ENCODE results near the gene CTSH. TPM values are rescaled to one million over a fixed set of nuclear protein-coding genes. Genes with fewer than 3 reads are reported as not detected.
A peak's percentile ranks its signal among the peaks of the same experiment; 100 is the strongest.

CTSH gene
- total and polyA plus RNA-seq, 2 experiments from 2014 or later = 19.7 to 19.9 TPM

DNA sequence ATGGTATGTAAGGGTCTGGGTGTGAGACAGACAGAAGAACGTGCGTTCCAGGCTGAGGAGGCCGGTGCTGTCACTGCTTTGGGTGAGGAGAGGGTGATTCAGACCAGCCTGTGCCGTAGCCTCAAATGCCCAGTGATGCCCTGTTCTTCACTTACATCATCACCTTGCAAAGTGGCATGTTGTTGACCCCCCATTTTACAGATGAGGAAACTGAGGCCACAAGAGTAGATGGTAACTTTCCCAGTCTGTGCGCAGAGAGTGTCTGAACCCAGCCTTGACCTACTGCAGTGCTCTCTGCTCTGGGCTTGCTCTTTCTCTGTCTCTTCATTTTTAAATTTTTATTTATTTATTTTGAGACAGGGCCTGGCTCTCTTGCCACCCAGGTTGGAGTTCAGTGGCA, 1.6 kb upstream of the CTSH start:
- H3K27ac Mint-ChIP-seq = no peak overlapping the region
- peaks cover 25% of the 10 kb centered on the region for H3K27me3 Mint-ChIP-seq (ENCODE audit: insufficient read depth, low read depth, poor library complexity)
- H4K20me1 ChIP-seq (replicated peaks; ENCODE audit: insufficient read depth) = no peaks in the 10 kb centered on the region
- no peaks in the 10 kb centered on the region for H3F3A ChIP-seq (replicated peaks; ENCODE audit: low read depth)
- H3K4me2 ChIP-seq = no peak overlapping the region
- no peaks in the 10 kb centered on the region for H3K4me1 ChIP-seq (ENCODE audit: insufficient read depth)
- H3K9me3 Mint-ChIP-seq = no peaks in the 10 kb centered on the region; the same call in 2 of the 3 replicates
- TF ChIP-seq, protein P1, sequence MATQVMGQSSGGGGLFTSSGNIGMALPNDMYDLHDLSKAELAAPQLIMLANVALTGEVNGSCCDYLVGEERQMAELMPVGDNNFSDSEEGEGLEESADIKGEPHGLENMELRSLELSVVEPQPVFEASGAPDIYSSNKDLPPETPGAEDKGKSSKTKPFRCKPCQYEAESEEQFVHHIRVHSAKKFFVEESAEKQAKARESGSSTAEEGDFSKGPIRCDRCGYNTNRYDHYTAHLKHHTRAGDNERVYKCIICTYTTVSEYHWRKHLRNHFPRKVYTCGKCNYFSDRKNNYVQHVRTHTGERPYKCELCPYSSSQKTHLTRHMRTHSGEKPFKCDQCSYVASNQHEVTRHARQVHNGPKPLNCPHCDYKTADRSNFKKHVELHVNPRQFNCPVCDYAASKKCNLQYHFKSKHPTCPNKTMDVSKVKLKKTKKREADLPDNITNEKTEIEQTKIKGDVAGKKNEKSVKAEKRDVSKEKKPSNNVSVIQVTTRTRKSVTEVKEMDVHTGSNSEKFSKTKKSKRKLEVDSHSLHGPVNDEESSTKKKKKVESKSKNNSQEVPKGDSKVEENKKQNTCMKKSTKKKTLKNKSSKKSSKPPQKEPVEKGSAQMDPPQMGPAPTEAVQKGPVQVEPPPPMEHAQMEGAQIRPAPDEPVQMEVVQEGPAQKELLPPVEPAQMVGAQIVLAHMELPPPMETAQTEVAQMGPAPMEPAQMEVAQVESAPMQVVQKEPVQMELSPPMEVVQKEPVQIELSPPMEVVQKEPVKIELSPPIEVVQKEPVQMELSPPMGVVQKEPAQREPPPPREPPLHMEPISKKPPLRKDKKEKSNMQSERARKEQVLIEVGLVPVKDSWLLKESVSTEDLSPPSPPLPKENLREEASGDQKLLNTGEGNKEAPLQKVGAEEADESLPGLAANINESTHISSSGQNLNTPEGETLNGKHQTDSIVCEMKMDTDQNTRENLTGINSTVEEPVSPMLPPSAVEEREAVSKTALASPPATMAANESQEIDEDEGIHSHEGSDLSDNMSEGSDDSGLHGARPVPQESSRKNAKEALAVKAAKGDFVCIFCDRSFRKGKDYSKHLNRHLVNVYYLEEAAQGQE (IDR thresholded peaks at IDR 0.05; ENCODE audit: unreplicated experiment) = no peak
- no peak for TF ChIP-seq EZH2 (IDR thresholded peaks at IDR 0.05; ENCODE audit: low read depth, unreplicated experiment)
- TF ChIP-seq CREB1 (CRISPR knock-in tag; IDR thresholded peaks at IDR 0.05; ENCODE audit: low read depth) = no peak
- TF ChIP-seq NANOG (IDR thresholded peaks at IDR 0.05; ENCODE audit: borderline replicate concordance) = no peak
- TF ChIP-seq JUNB (IDR thresholded peaks at IDR 0.05; ENCODE audit: unreplicated experiment) = no peak
- TF ChIP-seq EZH2phosphoT487 (IDR thresholded peaks at IDR 0.05; ENCODE audit: unreplicated experiment) = no peak
- no peak for TF ChIP-seq POLR2AphosphoS5 (IDR thresholded peaks at IDR 0.05; ENCODE audit: low read depth)
- TF ChIP-seq STAT1 (IDR thresholded peaks at IDR 0.05; ENCODE audit: unreplicated experiment) = no peak
- TF ChIP-seq ZNF331 (CRISPR knock-in tag; IDR thresholded peaks at IDR 0.05; ENCODE audit: low read depth) = no peak
- no peak for TF ChIP-seq ZNF114 (CRISPR knock-in tag; IDR thresholded peaks at IDR 0.05)
- no peak for TF ChIP-seq ETS1 (IDR thresholded peaks at IDR 0.05)
- no peak for TF ChIP-seq ZNF462 (CRISPR knock-in tag; IDR thresholded peaks at IDR 0.05)
- TF ChIP-seq, protein P2, sequence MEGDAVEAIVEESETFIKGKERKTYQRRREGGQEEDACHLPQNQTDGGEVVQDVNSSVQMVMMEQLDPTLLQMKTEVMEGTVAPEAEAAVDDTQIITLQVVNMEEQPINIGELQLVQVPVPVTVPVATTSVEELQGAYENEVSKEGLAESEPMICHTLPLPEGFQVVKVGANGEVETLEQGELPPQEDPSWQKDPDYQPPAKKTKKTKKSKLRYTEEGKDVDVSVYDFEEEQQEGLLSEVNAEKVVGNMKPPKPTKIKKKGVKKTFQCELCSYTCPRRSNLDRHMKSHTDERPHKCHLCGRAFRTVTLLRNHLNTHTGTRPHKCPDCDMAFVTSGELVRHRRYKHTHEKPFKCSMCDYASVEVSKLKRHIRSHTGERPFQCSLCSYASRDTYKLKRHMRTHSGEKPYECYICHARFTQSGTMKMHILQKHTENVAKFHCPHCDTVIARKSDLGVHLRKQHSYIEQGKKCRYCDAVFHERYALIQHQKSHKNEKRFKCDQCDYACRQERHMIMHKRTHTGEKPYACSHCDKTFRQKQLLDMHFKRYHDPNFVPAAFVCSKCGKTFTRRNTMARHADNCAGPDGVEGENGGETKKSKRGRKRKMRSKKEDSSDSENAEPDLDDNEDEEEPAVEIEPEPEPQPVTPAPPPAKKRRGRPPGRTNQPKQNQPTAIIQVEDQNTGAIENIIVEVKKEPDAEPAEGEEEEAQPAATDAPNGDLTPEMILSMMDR (conservative IDR thresholded peaks at IDR 0.05; ENCODE audit: low read depth in 2 of 2) = no peak
- DNase-seq (ENCODE audit: low spot score) (no peak), ATAC-seq (no peak)
- no peak overlapping the region for H2AFZ ChIP-seq
- H3K27me3 ChIP-seq (ENCODE audit: insufficient read depth) = peaks cover 23% of the 10 kb centered on the region
- H3K9me2 ChIP-seq (ENCODE audit: insufficient read depth) = no peaks in the 10 kb centered on the region
- no peaks in the 10 kb centered on the region for H3K36me3 ChIP-seq (ENCODE audit: insufficient read depth)
- no peak overlapping the region for H3K4me3 ChIP-seq
- 0 out of 3 replicates have a peak overlapping the region, but pooled peaks have one; percentile 30 for H3K4me3 Mint-ChIP-seq
- H3K4me1 Mint-ChIP-seq = peaks cover 16% of the 10 kb centered on the region
- H3K79me2 ChIP-seq (replicated peaks; ENCODE audit: insufficient read depth) = no peaks in the 10 kb centered on the region
- H3K36me3 Mint-ChIP-seq (ENCODE audit: low read depth) = no peaks in the 10 kb centered on the region; the same call in 2 of the 3 replicates
- no peak overlapping the region for H3K27ac ChIP-seq (ENCODE audit: low read depth)
